ENCODE measurements around the gene PYGB.
"Not testable (repeated sequence)": the region's sequence is repeated elsewhere in the genome, so short reads cannot be mapped to it uniquely, and the experiment has no call there.

The PYGB gene

GRCh38 chr20:25314497-25315417 is 66.9 kb downstream of the PYGB start:
- DNase-seq, result no peak

GRCh38 chr20:25315418-25316210 is 67.7 kb downstream of the PYGB start:
- no peak for DNase-seq

- DNase-seq, result no peak
Observed at GRCh38 chr20:25316506-25317190, 68.8 kb downstream of the PYGB start.

- DNase-seq, result no peak
Observed at GRCh38 chr20:25317351-25318075, 69.6 kb downstream of the PYGB start.

- DNase-seq, result no peak
Observed at GRCh38 chr20:25318471-25319240, 70.8 kb downstream of the PYGB start.

GRCh38 chr20:25319241-25320034 is 71.6 kb downstream of the PYGB start:
- DNase-seq, result no peak

GRCh38 chr20:25320035-25320800 is 72.3 kb downstream of the PYGB start:
- no peak for DNase-seq

- no peak for DNase-seq
Observed at GRCh38 chr20:25321262-25321831, 73.5 kb downstream of the PYGB start.

- DNase-seq, result no peak
Observed at GRCh38 chr20:25321991-25322390, 74.1 kb downstream of the PYGB start.

GRCh38 chr20:25323496-25324246 is 75.8 kb downstream of the PYGB start:
- no peak for DNase-seq

GRCh38 chr20:25324412-25324811 is 76.5 kb downstream of the PYGB start:
- no peak for DNase-seq

- DNase-seq, result no peak
Observed at GRCh38 chr20:25325073-25325472, 77.2 kb downstream of the PYGB start.

- DNase-seq, result no peak
Observed at GRCh38 chr20:25325997-25326396, 78.1 kb downstream of the PYGB start.

GRCh38 chr20:25327521-25328235 is 79.8 kb downstream of the PYGB start:
- DNase-seq, result no peak

- DNase-seq, result no peak
Observed at GRCh38 chr20:25328954-25329498, 81.1 kb downstream of the PYGB start.

- DNase-seq, result not testable (repeated sequence)
Observed at GRCh38 chr20:25334972-25335371, 87.1 kb downstream of the PYGB start.

GRCh38 chr20:25336561-25337422 is 88.9 kb downstream of the PYGB start:
- DNase-seq, result no peak

Measured in activated CD4-positive, alpha-beta T cell treated with anti-CD3 and anti-CD28 coated beads, Interleukin-10, Interleukin-2, amounts not matched to agents 100 ng/mL and 50 ng/mL, durations not matched to agents 16 hours and 8 hours (primary cell).